ENCODE data around the gene MKS1. TPM values are rescaled to one million over a fixed set of nuclear protein-coding genes. Genes with fewer than 3 reads are reported as not detected.

MKS1 gene
- total and polyA plus RNA-seq, 10 of the 15 experiments (the other 5 are each of a cell fraction or from before 2014, with no cell fraction given): 5.7 to 21.4 (median 13.9) TPM

- SMC1A ChIA-PET (ENCODE audit: uncharacterized antibody, unreplicated experiment): no interaction called here
- Histone ChIP-seq H3K27me3 (replicated peaks in 1 of 2; ENCODE audit: control insufficient read depth in 2 of 2, insufficient read depth in 2 of 2, low read length in 1 of 2) (peaks cover 2 to 3% of the 10 kb centered on the region in 2 experiments; a peak in 2 of 4 replicates), H3K4me2 (ENCODE audit: control insufficient read depth, insufficient read depth) (no peak overlapping the region), H3K4me1 (ENCODE audit: control insufficient read depth, insufficient read depth, low read length) (no peaks in the 10 kb centered on the region), H3K27ac (ENCODE audit: control insufficient read depth, insufficient read depth) (no peak overlapping the region), H3K79me2 (ENCODE audit: control insufficient read depth, insufficient read depth, low read length) (no peaks in the 10 kb centered on the region), H3K9ac (ENCODE audit: control insufficient read depth, insufficient read depth, low read length) (no peak overlapping the region), H4K20me1 (ENCODE audit: control insufficient read depth, insufficient read depth) (no peaks in the 10 kb centered on the region), H2AFZ (ENCODE audit: control insufficient read depth, low read depth, low read length) (no peak overlapping the region), H3K4me3 (no peak overlapping the region), H3K36me3 (ENCODE audit: control insufficient read depth in 2 of 2, insufficient read depth in 2 of 2, low read length in 1 of 2) (no peaks in the 10 kb centered on the region), H3K9me3 (replicated peaks; ENCODE audit: control insufficient read depth, insufficient read depth, low read length) (no peaks in the 10 kb centered on the region)
- DNase-seq (ENCODE audit: low read depth, low spot score) (no peak), FAIRE-seq (no peak), ATAC-seq (no peak)
- in situ Hi-C loops (cut with MboI) (no loop called here), intact Hi-C loops (cut with micrococcal nuclease; ENCODE audit: unreplicated experiment) (no loop called here)
- CTCF ChIA-PET: no interaction called here
- BruUV-seq (replicated peaks): no TSS peak
- POLR2A ChIA-PET: no interaction called here
- RAD21 ChIA-PET (ENCODE audit: unreplicated experiment): no interaction called here
- 12% methylated on average over 4 of the region's 4 CpGs for WGBS (ENCODE audit: insufficient coverage, insufficient replicate concordance, low lambda C conversion rate, missing lambda C conversion rate)
- TF ChIP-seq DPF2 (IDR thresholded peaks at IDR 0.05): no peak
- TF ChIP-seq BCLAF1 (IDR thresholded peaks at IDR 0.05): no peak
- TF ChIP-seq GATAD2B (conservative IDR thresholded peaks at IDR 0.05; ENCODE audit: low read depth): no peak
- TF ChIP-seq TARDBP (IDR thresholded peaks at IDR 0.05; ENCODE audit: borderline replicate concordance): no peak
- no peak for TF ChIP-seq RELB (IDR thresholded peaks at IDR 0.05; ENCODE audit: low read depth)
- no peak for TF ChIP-seq IRF5 (IDR thresholded peaks at IDR 0.05; ENCODE audit: borderline replicate concordance)
- no peak for TF ChIP-seq CEBPZ (IDR thresholded peaks at IDR 0.05; ENCODE audit: low read depth, low read length)
- no peak for TF ChIP-seq BCL11A (IDR thresholded peaks at IDR 0.05; ENCODE audit: low read depth, low read length)
- no peak for TF ChIP-seq WRNIP1 (IDR thresholded peaks at IDR 0.05; ENCODE audit: borderline replicate concordance, low read depth, low read length)
- no peak for TF ChIP-seq NKRF (conservative IDR thresholded peaks at IDR 0.05)
- TF ChIP-seq CBX3 (IDR thresholded peaks at IDR 0.05; ENCODE audit: borderline replicate concordance, low read depth): no peak
- TF ChIP-seq IRF4 (IDR thresholded peaks at IDR 0.05; ENCODE audit: low read depth, low read length): no peak
- TF ChIP-seq RBBP5 (conservative IDR thresholded peaks at IDR 0.05): no peak
Measured at GRCh38 chr17:58183514-58183913, 35.5 kb downstream of the MKS1 start.

All from GM12878 (cell line).